ENCODE results near the gene OPCML. TPM values are rescaled to one million over a fixed set of nuclear protein-coding genes. Genes with fewer than 3 reads are reported as not detected.

The OPCML gene
- total RNA-seq, 2 experiments from 2014 or later, result not detected

GRCh38 chr11:132445859-132446291 lies 1086.4 kb downstream of the OPCML start:
- ATAC-seq (no peak), DNase-seq (no peak)
- Mint-ChIP-seq H3K4me3 (no peak overlapping the region), H3K27ac (no peak overlapping the region), H3K4me1 (ENCODE audit: low read depth) (no peaks in the 10 kb centered on the region), H3K36me3 (ENCODE audit: low read depth) (no peaks in the 10 kb centered on the region), H3K9me3 (ENCODE audit: insufficient read depth) (no peaks in the 10 kb centered on the region), H3K27me3 (ENCODE audit: low read depth) (no peaks in the 10 kb centered on the region)
- ChIA-PET POLR2A (no interaction called here), CTCF (no interaction called here)

DNA sequence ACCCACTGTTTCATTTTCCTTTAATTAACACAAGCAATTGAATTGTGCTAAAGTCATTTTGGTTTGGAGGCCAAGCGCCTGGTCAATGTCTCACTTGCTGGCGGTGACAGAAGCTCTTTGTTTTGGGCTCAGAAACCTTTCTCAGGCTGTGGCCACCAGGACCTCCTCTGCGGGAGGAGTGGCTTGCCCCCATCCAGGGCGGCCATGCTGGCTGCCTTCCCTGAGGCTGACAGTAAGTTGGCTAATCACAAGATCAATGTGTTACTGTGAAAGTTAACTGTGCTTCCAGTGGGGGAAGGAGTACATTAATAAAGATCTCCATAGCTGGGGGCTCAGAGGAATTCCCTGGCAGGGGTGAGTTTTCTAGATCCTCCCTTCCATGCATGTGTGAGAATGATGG lies 1087.4 kb downstream of the OPCML start:
- no peak overlapping the region for H3K27ac Mint-ChIP-seq

GRCh38 chr11:132439711-132440255 lies 1092.5 kb downstream of the OPCML start:
- Mint-ChIP-seq H3K9me3 (ENCODE audit: insufficient read depth) (no peaks in the 10 kb centered on the region), H3K4me1 (ENCODE audit: low read depth) (no peaks in the 10 kb centered on the region), H3K36me3 (ENCODE audit: low read depth) (no peaks in the 10 kb centered on the region), H3K27me3 (ENCODE audit: low read depth) (no peaks in the 10 kb centered on the region), H3K4me3 (no peak overlapping the region), H3K27ac (no peak overlapping the region)
- ChIA-PET POLR2A (no interaction called here), CTCF (no interaction called here)
- ATAC-seq (no peak), DNase-seq (no peak)

More for the DNA sequence above, 1087.4 kb downstream of the OPCML start:
- Mint-ChIP-seq H3K36me3 (ENCODE audit: low read depth) (no peaks in the 10 kb centered on the region), H3K4me3 (no peak overlapping the region), H3K4me1 (ENCODE audit: low read depth) (no peaks in the 10 kb centered on the region), H3K27me3 (ENCODE audit: low read depth) (no peaks in the 10 kb centered on the region), H3K9me3 (ENCODE audit: insufficient read depth) (no peaks in the 10 kb centered on the region)
- POLR2A ChIA-PET, result no interaction called here
- ATAC-seq (no peak), DNase-seq (no peak)
- CTCF ChIA-PET, result no interaction called here

DNA sequence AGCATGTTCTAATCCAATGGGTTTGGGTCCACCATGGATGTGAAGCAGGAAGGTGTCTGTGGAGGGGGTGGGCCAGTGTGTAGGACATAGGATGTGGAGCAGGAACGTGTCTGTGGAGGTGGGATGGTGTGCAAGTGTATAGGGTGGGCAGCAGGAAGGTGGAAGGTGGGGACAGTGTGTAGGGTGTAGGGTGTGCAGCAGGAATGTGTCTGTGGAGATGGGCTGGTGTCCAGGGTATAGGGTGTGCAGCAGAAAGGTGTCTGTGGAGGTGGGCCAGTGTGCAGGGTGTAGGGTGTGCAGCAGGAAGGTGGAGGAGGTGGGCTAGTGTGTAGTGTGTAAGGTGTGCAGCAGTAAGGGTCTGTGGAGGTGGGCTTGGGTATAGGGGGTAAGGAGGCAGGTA lies 1093.9 kb downstream of the OPCML start:
- Mint-ChIP-seq H3K4me1 (ENCODE audit: low read depth) (no peaks in the 10 kb centered on the region), H3K4me3 (no peak overlapping the region), H3K9me3 (ENCODE audit: insufficient read depth) (no peaks in the 10 kb centered on the region), H3K27ac (no peak overlapping the region), H3K36me3 (ENCODE audit: low read depth) (no peaks in the 10 kb centered on the region), H3K27me3 (ENCODE audit: low read depth) (no peaks in the 10 kb centered on the region)
- ATAC-seq (no peak), DNase-seq (no peak)
- ChIA-PET CTCF (no interaction called here), POLR2A (no interaction called here)

GRCh38 chr11:132430429-132431062 lies 1101.8 kb downstream of the OPCML start:
- Mint-ChIP-seq H3K27ac (no peak overlapping the region), H3K36me3 (ENCODE audit: low read depth) (no peaks in the 10 kb centered on the region), H3K4me3 (no peak overlapping the region), H3K27me3 (ENCODE audit: low read depth) (no peaks in the 10 kb centered on the region), H3K9me3 (ENCODE audit: insufficient read depth) (no peaks in the 10 kb centered on the region), H3K4me1 (ENCODE audit: low read depth) (no peaks in the 10 kb centered on the region)
- DNase-seq (no peak), ATAC-seq (no peak)
- POLR2A ChIA-PET, result no interaction called here
- CTCF ChIA-PET, result no interaction called here

- Mint-ChIP-seq H3K36me3 (ENCODE audit: low read depth) (no peaks in the 10 kb centered on the region), H3K4me3 (no peak overlapping the region), H3K27me3 (ENCODE audit: low read depth) (no peaks in the 10 kb centered on the region), H3K9me3 (ENCODE audit: insufficient read depth) (no peaks in the 10 kb centered on the region), H3K27ac (no peak overlapping the region), H3K4me1 (ENCODE audit: low read depth) (no peaks in the 10 kb centered on the region)
- CTCF ChIA-PET, result no interaction called here
- no peak for ATAC-seq
- POLR2A ChIA-PET, result no interaction called here
- DNase-seq, result no peak
These were observed 1102.6 kb downstream of the OPCML start for GRCh38 chr11:132429685-132430084.

DNA sequence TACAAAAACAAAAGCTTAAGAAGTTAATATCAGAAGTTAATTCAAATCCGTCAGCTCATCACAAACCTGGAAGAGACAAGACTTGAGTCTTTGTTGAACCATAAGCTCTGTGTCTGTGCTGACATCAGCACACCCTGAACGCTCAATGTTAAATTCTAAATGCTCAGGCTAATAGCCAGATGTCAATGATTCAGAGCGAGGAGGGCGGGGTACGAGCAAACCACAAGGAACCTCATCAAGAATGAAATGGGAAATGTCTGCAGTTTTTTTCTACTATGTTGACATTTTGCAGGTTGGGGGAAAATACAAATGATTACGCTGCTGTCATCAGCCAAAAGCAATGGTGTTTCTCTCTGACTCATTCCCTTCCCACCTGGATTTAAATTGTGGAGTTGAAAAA lies 1104.7 kb downstream of the OPCML start:
- CTCF ChIA-PET, result no interaction called here
- Mint-ChIP-seq H3K4me3 (no peak overlapping the region), H3K36me3 (ENCODE audit: low read depth) (no peaks in the 10 kb centered on the region), H3K27me3 (ENCODE audit: low read depth) (no peaks in the 10 kb centered on the region), H3K9me3 (ENCODE audit: insufficient read depth) (no peaks in the 10 kb centered on the region), H3K4me1 (ENCODE audit: low read depth) (no peaks in the 10 kb centered on the region), H3K27ac (no peak overlapping the region)
- DNase-seq (no peak), ATAC-seq (no peak)
- POLR2A ChIA-PET, result no interaction called here

GRCh38 chr11:132424433-132424832 lies 1107.9 kb downstream of the OPCML start:
- POLR2A ChIA-PET, result no interaction called here
- CTCF ChIA-PET, result no interaction called here
- Mint-ChIP-seq H3K4me1 (ENCODE audit: low read depth) (no peaks in the 10 kb centered on the region), H3K27me3 (ENCODE audit: low read depth) (no peaks in the 10 kb centered on the region), H3K4me3 (no peak overlapping the region), H3K9me3 (ENCODE audit: insufficient read depth) (no peaks in the 10 kb centered on the region), H3K36me3 (ENCODE audit: low read depth) (no peaks in the 10 kb centered on the region), H3K27ac (no peak overlapping the region)
- DNase-seq (no peak), ATAC-seq (no peak)

- Mint-ChIP-seq H3K27ac (no peak overlapping the region), H3K9me3 (ENCODE audit: insufficient read depth) (no peaks in the 10 kb centered on the region), H3K36me3 (ENCODE audit: low read depth) (no peaks in the 10 kb centered on the region), H3K4me1 (ENCODE audit: low read depth) (no peaks in the 10 kb centered on the region), H3K4me3 (no peak overlapping the region), H3K27me3 (ENCODE audit: low read depth) (no peaks in the 10 kb centered on the region)
- ChIA-PET POLR2A (no interaction called here), CTCF (no interaction called here)
- ATAC-seq, result no peak
- DNase-seq, result no peak
These were observed 1109.0 kb downstream of the OPCML start for GRCh38 chr11:132423266-132423665.

DNA sequence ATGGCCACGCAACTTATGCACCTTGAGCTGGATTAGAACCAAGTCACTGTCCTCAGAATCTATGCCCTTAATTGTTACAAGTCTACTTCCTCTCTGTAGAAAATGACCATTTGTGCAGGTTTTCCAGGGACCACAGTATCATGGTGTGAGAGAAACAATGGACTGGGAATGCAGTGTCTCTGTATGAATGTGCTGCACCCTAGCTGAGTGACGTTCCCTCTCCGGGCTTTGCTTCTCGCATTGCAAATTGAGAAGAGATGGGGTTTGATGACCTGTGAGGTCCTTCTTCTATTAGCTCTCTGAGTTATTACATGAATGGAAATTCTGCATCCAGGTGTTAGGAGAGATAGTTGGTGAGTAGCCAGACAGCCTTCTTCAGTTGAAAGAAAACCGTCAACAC lies 1109.6 kb downstream of the OPCML start:
- Mint-ChIP-seq H3K4me1 (ENCODE audit: low read depth) (no peaks in the 10 kb centered on the region), H3K36me3 (ENCODE audit: low read depth) (no peaks in the 10 kb centered on the region), H3K4me3 (no peak overlapping the region), H3K27me3 (ENCODE audit: low read depth) (no peaks in the 10 kb centered on the region), H3K27ac (no peak overlapping the region), H3K9me3 (ENCODE audit: insufficient read depth) (no peaks in the 10 kb centered on the region)
- ATAC-seq (no peak), DNase-seq (no peak)
- POLR2A ChIA-PET, result no interaction called here
- CTCF ChIA-PET, result no interaction called here

- POLR2A ChIA-PET, result no interaction called here
- H3K4me1 Mint-ChIP-seq (ENCODE audit: low read depth), result no peaks in the 10 kb centered on the region
- no peak for DNase-seq
- H3K36me3 Mint-ChIP-seq (ENCODE audit: low read depth), result no peaks in the 10 kb centered on the region
- H3K4me3 Mint-ChIP-seq, result no peak overlapping the region
- no peak for ATAC-seq
- H3K9me3 Mint-ChIP-seq (ENCODE audit: insufficient read depth), result no peaks in the 10 kb centered on the region
- H3K27ac Mint-ChIP-seq, result no peak overlapping the region
- CTCF ChIA-PET, result no interaction called here
- no peaks in the 10 kb centered on the region for H3K27me3 Mint-ChIP-seq (ENCODE audit: low read depth)
These were observed 1110.7 kb downstream of the OPCML start for GRCh38 chr11:132421555-132421954.

GRCh38 chr11:132414451-132414850 lies 1117.8 kb downstream of the OPCML start:
- H3K36me3 Mint-ChIP-seq (ENCODE audit: low read depth), result no peaks in the 10 kb centered on the region
- CTCF ChIA-PET, result no interaction called here

DNA sequence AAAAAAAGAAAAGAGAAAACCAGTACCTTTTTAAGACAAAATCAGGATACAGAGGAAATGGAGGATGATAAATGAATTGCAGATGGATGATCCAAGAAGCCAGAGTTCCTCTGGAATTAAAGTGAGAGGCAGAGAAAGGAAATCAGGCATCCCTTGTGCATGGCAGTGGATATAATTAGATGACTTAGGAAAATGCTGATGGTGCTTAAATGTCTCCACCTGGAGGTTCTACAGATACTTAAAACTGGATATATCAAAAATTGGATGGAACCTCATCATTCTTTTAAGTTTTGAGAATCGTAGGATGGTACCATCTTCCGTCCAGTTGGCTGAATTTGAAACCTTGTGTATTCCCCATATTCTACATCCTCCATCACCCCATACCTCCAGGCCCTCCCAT lies 1121.9 kb downstream of the OPCML start:
- POLR2A ChIA-PET, result no interaction called here
- CTCF ChIA-PET, result no interaction called here
- H3K9me3 Mint-ChIP-seq (ENCODE audit: insufficient read depth), result no peaks in the 10 kb centered on the region
- H3K36me3 Mint-ChIP-seq (ENCODE audit: low read depth), result no peaks in the 10 kb centered on the region
- DNase-seq, result no peak
- no peak for ATAC-seq
- no peaks in the 10 kb centered on the region for H3K4me1 Mint-ChIP-seq (ENCODE audit: low read depth)
- no peaks in the 10 kb centered on the region for H3K27me3 Mint-ChIP-seq (ENCODE audit: low read depth)
- no peak overlapping the region for H3K4me3 Mint-ChIP-seq
- no peak overlapping the region for H3K27ac Mint-ChIP-seq

More at GRCh38 chr11:132414451-132414850, 1117.8 kb downstream of the OPCML start:
- no peak for ATAC-seq
- Mint-ChIP-seq H3K4me3 (no peak overlapping the region), H3K4me1 (ENCODE audit: low read depth) (no peaks in the 10 kb centered on the region), H3K9me3 (ENCODE audit: insufficient read depth) (no peaks in the 10 kb centered on the region), H3K27ac (no peak overlapping the region), H3K27me3 (ENCODE audit: low read depth) (no peaks in the 10 kb centered on the region)
- POLR2A ChIA-PET, result no interaction called here
- no peak for DNase-seq

All from activated CD8-positive, alpha-beta T cell treated with anti-CD3 and anti-CD28 coated beads, Interleukin-2, amount 10 ng/mL, durations not matched to agents 7 days and 5 days (primary cell).